H54 (cell line): Measurements from ENCODE around the gene BRINP3.
"Not testable (repeated sequence)": the region's sequence is repeated elsewhere in the genome, so short reads cannot be mapped to it uniquely, and the experiment has no call there.

Experiments used
- DNase-seq: peaks from one replicate; pipeline ENCODE4 v3.0.0; 2011; ENCODE audit warnings: low spot score, mixed read lengths; ENCODE audit not compliant: insufficient read length
- FAIRE-seq: peaks from 3 replicates; lab custom pipeline; 2011; peaks lifted over from hg19 to GRCh38; lab: Jason Lieb, UNC
- POLR2A ChIP-seq: IDR thresholded peaks from 2 replicates; pipeline ENCODE4 v1.6.1; 2011; ENCODE audit warnings: low read depth, mild to moderate bottlenecking, low read length

The BRINP3 gene

DNA sequence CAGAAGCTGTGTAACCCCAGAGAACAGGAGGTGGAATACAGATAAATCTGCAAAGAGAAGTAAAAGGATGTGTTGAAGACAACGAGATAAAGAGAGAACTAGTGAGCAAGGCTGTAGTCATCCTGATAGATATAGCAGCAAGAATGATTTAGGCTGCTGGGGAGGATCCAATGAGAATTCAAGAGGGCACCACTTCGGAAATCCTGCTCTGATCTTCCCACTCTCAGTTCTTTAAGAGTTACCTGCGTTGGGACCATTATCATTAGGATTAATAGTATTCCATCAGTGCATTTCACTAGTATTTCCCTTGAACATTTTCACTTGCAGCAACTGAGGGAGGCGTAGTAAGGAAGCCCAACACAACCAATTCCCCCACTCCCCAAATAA, at the start of gene BRINP3:
Gene BRINP3 (minus strand): TSS at position 103 of the 387 bp plus-strand sequence.
- DNase-seq: no peak
- TF ChIP-seq POLR2A: no peak
- no peak for FAIRE-seq

DNA sequence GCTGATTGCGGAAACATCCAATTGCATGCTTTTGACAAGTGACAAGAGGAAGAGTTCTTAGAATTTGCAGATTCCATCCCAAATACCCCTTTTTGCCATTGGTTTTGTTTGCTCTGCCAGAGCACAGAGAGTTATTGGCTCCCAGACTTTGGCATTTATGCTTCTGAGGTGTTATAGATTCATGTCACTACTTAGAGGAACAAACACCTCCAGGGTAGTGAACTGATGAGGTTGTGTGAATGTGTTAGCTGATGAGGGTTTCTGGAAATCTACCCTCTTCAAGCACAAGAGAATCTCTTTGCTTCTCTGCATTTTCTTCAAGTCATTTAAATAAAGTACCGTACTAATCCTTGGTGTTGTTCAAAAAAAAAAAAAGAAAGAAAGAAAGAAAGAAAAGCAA, 33.9 kb upstream of the BRINP3 start:
- FAIRE-seq (no peak), DNase-seq (no peak)
- no peak for TF ChIP-seq POLR2A

DNA sequence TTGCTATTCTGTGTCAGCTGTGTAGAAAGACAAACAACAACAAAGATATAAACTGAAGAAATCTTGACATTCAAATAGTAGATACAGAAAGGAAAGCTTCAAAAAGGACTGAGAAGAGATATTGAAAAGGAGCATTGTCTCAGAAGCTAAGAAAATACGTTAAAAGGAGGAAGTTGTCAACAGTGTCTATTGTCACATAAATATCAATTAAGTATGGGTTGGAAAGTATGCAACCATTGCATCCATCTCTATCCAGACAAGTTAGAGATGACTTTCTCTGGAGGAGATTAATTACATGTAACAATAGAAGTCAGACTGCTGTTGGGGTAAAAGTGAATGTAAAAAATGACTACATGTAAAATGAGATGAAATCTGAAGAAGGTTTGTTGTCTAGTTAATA, 29.7 kb upstream of the BRINP3 start:
- no peak for TF ChIP-seq POLR2A
- no peak for FAIRE-seq
- DNase-seq: no peak

DNA sequence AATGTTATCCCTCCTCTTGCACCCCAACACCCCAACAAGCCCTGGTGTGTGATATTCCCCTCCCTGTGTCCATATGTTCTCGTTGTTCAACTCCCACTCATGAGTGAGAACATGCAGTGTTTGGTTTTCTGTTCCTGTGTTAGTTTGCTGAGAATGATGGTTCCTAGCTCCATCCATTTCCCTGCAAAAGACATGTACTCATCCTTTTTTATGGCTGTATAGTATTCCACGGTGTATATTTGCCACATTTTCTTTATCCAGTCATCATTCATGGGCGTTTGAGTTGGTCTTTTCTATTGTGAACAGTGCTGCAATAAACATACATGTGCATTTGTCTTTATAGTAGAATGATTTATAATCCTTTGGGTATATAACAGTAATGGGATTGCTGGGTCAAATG, 26.9 kb upstream of the BRINP3 start:
- FAIRE-seq, DNase-seq: not testable (repeated sequence)

DNA sequence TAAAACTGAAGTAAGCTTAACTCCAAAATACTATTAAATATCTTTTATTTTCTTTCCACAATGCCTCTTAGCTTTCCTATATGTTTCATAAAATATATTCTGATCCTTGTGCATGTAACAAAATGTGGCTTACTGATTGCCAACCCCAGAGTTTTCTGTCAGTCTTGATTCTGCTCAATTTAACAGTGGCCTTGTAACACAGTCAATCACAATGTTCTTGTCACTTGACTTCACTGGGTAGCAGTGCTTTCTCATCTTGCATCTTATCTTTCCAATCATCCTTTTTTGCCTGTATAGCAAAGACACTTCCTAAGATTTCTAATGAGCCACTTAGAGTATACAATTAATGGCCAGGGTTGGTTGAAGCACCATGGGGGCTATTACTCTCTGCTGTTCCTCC, 19.9 kb upstream of the BRINP3 start:
- FAIRE-seq: no peak
- DNase-seq: no peak
- no peak for TF ChIP-seq POLR2A

DNA sequence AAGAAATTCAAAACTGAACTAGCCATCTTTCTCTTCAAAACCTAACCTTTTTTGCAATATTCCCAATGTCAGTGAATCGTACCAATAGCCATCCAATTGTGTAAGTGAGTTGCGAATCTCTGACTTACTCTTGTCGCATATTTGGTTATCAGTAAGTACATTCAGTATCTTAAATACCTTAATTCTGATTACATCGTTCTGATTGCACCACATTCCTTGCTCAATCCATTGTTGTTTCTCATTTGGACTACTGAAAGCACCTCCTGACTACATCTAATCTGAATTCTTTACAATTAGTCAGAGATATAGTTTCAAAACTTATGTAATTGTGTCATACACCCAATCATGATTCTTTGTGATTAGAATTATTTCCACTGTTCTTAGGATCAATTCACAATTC, 16.8 kb upstream of the BRINP3 start:
- no peak for TF ChIP-seq POLR2A
- DNase-seq: no peak
- FAIRE-seq: no peak

DNA sequence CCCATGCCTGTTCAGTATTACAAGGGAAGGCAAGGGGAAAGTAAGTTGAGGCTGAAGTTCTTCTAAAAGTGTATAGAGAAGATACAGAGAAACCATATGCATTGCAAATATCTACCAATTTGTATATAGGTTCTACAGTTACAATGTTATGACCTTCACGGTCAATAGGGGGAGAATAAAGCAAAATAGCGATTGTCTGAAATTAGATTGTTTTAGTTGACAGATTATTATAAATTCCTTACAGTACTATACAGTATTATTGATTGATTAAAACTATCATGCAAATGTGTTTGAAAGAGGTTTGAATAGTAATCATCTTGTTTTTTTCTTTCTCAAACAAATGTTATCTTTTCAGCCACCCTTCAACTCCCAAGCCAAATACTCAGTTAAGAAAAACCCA, 13.7 kb upstream of the BRINP3 start:
- FAIRE-seq: no peak
- no peak for DNase-seq
- TF ChIP-seq POLR2A: no peak

DNA sequence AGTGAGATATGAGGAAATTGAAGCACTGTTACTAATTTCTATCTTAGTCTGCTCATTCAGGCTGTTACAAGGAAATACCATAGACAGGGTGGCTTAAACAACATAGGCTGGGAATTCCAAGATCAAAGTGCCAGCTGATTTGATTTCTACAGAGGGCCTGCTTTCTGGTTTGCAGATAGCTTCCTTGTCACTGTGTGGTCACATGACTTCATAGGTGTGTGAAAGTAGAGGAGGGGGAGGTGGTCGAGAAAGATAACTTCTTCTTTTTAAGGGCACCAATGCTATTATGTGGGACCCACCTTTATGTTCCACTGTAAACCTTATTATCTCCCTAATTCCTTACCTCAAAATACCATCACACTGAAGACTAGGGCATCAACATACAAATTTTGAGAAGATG, 6.4 kb upstream of the BRINP3 start:
- no peak for TF ChIP-seq POLR2A
- FAIRE-seq: no peak
- no peak for DNase-seq

DNA sequence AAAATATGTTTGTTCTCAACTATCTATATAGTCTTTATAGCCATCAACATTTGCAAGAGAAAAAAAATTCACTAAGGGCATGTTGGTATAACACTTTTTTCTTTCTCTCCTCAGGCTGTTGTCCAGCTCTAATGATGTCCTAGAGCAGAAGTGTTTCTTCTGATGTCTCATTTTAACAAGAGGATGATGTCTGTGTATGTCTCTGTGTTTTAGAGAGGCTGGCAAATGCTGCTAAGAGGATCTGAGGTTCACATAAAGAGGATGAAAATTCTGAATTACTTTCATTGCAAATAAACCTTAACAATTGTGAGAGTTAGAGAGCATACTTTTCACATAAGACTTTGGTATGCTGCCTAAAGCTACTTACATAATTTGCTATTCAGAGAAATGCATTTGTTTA, 2.6 kb upstream of the BRINP3 start:
- FAIRE-seq: no peak
- DNase-seq: no peak
- no peak for TF ChIP-seq POLR2A

DNA sequence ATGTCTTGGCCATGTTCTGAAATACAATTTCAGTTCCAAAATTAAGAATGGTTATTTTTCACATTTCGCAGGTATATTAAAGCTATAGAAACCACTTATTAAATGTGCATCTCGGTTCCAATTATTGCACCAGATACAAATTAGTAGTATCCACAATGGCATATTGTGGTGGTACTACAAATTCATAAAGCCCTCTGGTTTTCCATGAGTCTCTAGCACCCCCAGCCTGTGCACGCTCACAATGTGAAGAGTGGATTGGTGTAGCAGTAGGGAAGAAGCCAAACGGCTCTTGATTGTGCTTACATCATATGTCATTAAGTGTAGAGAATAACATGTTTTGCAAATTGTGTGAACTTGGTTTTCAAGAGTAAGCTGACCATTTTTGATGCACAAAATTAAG, 1.9 kb upstream of the BRINP3 start:
- FAIRE-seq (no peak), DNase-seq (no peak)
- TF ChIP-seq POLR2A: no peak

DNA sequence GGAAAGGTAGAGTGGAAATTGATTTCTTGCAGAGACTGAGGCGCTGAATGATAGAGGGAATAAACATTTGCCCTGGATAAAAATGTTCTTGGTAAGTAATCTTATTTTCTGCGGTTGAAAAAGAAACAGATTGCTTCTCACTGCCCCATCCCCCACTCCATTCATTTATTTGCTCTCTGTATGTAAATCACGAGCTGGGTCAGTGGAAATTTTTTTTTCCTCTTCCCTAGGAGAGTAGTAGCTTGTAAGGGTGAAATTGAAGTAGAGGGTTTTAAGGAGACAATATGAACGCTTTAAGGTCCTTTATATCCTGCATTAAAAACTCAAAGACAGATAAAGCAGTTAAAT, 1.4 kb upstream of the BRINP3 start:
- DNase-seq: no peak
- no peak for FAIRE-seq
- no peak for TF ChIP-seq POLR2A

DNA sequence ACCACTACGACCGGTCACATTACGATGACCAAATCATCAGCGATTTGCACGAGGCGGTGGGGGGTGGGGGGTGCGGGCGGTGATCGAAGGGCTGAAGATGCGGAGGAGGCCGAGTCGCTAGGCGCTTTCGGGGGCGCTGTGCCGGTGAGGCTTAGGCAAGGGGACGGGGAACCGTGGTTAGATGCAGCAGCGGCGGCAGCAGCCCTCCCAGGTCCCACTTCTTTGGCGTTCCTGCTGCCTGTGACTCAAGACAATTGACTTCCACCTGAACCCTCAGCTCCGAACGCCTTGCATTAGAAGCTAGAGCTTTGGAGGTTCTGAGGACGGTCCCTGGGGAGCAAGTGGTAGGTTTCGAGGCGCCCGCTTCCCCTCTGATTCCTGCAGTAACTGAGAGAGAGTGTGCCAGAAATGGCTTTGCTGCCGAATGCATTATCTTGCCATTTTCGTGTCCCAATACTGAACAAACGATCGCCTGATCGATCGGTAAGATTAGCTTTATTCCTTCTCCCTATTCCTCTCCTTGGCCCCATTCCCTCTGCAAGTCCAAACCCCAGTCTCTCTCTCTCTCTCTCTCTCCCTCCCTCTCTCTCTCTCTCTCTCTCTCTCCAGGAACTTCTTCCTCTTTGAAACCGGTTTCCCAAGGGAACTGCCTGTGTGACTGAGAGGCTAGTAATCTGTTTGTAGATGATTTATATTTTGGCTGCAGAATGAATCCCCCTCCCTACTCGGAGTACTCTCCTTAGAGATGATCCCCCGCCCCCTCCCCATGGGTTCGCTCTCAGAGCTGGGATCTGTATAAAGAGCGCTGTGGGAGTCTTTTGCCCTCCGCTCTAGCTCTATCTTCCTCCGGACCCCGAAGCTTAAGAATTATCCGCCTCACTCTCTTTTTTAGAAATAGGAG, 735 bp upstream of the BRINP3 start:
- FAIRE-seq (no peak), DNase-seq (no peak)
- no peak for TF ChIP-seq POLR2A

DNA sequence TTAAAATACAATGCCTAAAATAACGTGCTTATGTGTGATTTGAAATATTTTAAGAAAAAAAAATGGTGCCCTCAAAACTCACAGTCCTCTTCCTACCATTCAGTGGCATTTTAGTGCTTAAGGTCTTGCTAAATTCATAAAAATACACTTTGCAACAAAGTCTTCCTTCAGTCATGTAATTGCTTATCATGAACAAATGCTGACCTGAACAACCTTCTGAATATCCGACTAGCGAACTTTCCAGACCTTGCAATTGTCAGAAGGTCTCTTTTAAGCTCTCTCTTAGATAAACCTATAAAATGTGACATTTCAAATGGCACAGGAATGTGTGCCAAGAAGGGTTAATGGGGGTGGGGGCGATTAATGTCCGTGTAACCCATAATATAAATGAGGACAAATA, 858 bp downstream of the BRINP3 start:
- TF ChIP-seq POLR2A: no peak
- FAIRE-seq: no peak
- DNase-seq: no peak

DNA sequence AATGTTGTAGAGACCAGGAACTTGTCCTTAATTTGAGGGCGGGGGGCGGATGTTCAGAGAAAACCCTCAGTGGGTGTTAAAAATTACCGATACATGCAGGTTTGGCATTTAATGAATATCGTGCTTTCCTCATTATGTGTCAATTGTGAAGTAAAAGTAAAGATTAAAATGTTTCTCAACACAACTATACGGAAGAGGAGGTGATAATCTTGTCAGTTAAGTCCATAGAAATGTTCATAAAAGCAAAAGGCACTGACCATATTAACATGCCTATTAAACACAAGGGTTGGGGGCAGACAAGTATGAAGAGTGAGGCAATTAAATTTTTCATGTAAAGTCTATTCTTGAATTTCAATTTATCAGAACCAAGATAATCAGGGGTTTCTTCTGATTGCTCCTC, 1.3 kb downstream of the BRINP3 start:
- FAIRE-seq (no peak), DNase-seq (no peak)
- no peak for TF ChIP-seq POLR2A

DNA sequence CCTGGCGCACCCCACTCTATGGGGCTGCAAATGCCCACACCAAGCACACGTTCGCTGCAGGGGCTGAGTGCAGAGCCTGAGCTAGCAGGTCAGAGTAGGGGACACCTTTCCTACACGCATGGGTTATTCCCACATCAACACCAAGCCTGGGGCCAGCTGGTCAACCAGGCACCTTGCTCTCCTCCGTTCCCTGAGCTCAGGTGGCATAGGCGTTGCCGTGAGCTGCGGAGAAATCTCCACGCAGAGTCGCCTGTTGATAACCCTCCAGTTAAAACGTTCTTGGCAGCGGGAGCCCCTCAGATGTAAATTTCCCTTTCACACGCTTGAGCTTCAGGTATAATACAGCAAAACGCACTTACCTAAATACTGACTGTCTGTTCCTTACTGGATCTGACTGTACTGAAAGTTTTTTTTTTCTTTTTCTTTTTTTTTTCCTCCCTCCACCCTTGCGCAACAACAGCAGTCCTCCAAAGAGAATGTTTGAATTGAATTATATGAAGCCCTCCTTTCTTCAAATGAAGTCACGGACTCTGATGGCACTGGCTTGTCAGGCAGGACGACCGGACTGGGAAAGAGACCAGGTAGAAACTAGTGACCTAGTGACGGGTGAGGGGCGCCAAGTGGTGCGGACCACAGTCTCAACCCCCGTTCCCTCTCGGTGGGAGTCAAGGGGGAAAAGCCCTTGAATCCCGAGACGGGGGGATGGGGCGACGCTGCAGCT, 2.1 kb downstream of the BRINP3 start:
- FAIRE-seq: no peak
- no peak for TF ChIP-seq POLR2A
- DNase-seq: no peak
